Brain microvascular endothelial cell (primary cell): ENCODE data around the gene PRMT7.

Source experiments
- DNase-seq: peaks from one replicate; pipeline ENCODE4 v3.0.0-alpha.2; 2020
- H3K27ac ChIP-seq: fragments of 250-450 bp; sonication (Bioruptor Pico); 2 replicates; pipeline ENCODE4 v1.5.1; 2020; ENCODE audit warnings: mild to moderate bottlenecking, moderate library complexity
- H3K27me3 ChIP-seq: fragments of 250-450 bp; sonication (Bioruptor Pico); replicated peaks from 2 replicates; pipeline ENCODE4 v1.5.1; 2020; ENCODE audit warnings: mild to moderate bottlenecking
- H3K36me3 ChIP-seq: fragments of 250-450 bp; sonication (Bioruptor Pico); replicated peaks from 2 replicates; pipeline ENCODE4 v1.5.1; 2020; ENCODE audit warnings: mild to moderate bottlenecking
- H3K4me3 ChIP-seq: 2 replicates; pipeline ENCODE4 v1.5.1; 2011; ENCODE audit warnings: low read depth, mild to moderate bottlenecking, control low read depth, low read length, moderate library complexity
- CTCF ChIP-seq: IDR thresholded peaks from 2 replicates; pipeline ENCODE4 v1.5.1; 2011; ENCODE audit warnings: low read depth, mild to moderate bottlenecking, moderate library complexity, low read length, control low read depth, inconsistent platforms; ENCODE audit errors: missing control alignments
- in situ Hi-C: cut with HindIII; loops from 2 replicates; pipeline ENCODE4 v1.10.0; 2017; ENCODE audit warnings: low sequenced_read_pairs, low pct_ligation_motif_present

The PRMT7 gene

GRCh38 chr16:68369697-68370580, 59.1 kb downstream of the PRMT7 start:
- Histone ChIP-seq H3K27ac (no peak overlapping the region), H3K4me3 (no peak overlapping the region), H3K27me3 (no peaks in the 10 kb centered on the region), H3K36me3 (no peaks in the 10 kb centered on the region)
- no peak for TF ChIP-seq CTCF
- in situ Hi-C loops, result no loop called here
- DNase-seq, result no peak

- no peak overlapping the region for H3K4me3 ChIP-seq
- H3K36me3 ChIP-seq, result no peaks in the 10 kb centered on the region
- TF ChIP-seq CTCF, result no peak
- peaks cover under 1% of the 10 kb centered on the region for H3K27me3 ChIP-seq
- no peak overlapping the region for H3K27ac ChIP-seq
- no peak for DNase-seq
- in situ Hi-C loops, result no loop called here
Observed at GRCh38 chr16:68370581-68371275, 59.9 kb downstream of the PRMT7 start.

GRCh38 chr16:68371276-68371651, 60.4 kb downstream of the PRMT7 start:
- Histone ChIP-seq H3K4me3 (no peak overlapping the region), H3K27ac (no peak overlapping the region), H3K27me3 (peaks cover 2% of the 10 kb centered on the region), H3K36me3 (no peaks in the 10 kb centered on the region)
- no peak for DNase-seq
- in situ Hi-C loops, result no loop called here
- no peak for TF ChIP-seq CTCF

GRCh38 chr16:68371706-68372380, 61.0 kb downstream of the PRMT7 start:
- in situ Hi-C loops, result no loop called here
- no peak for DNase-seq
- TF ChIP-seq CTCF, result no peak
- H3K4me3 ChIP-seq, result no peak overlapping the region
- no peaks in the 10 kb centered on the region for H3K36me3 ChIP-seq
- peaks cover 2% of the 10 kb centered on the region for H3K27me3 ChIP-seq
- H3K27ac ChIP-seq, result no peak overlapping the region

- Histone ChIP-seq H3K27me3 (peaks cover 2% of the 10 kb centered on the region), H3K4me3 (no peak overlapping the region), H3K27ac (no peak overlapping the region), H3K36me3 (no peaks in the 10 kb centered on the region)
- in situ Hi-C loops, result no loop called here
- no peak for TF ChIP-seq CTCF
- DNase-seq, result no peak
Observed at GRCh38 chr16:68372381-68372720, 61.5 kb downstream of the PRMT7 start.
